HepG2 (cell line): ENCODE measurements around the gene CLDND2. TPM values are rescaled to one million over a fixed set of nuclear protein-coding genes. Genes with fewer than 3 reads are reported as not detected.

Source experiments
- ATAC-seq: fragments of 200-7000 bp; cut with Tn5 transposase; 3 replicates; pipeline ENCODE4 v1.9.1; 2020; ENCODE audit warnings: mild to moderate bottlenecking, moderate library complexity
- BruUV-seq: library from RNA; stranded (reverse); fragments of 400-500 nt; replicated peaks from 2 replicates; lab custom pipeline; 2021; lab: Mats Ljungman, UMichigan
- CTCF ChIA-PET: fragments of 300-600 bp; formaldehyde crosslinking; extraction: SDS; loops from one replicate; lab custom pipeline; 2021; ENCODE audit warnings: low total read pairs, inconsistent platforms, low intra/inter-chr PET ratio; lab: Yijun Ruan, JAX
- POLR2A ChIA-PET: fragments of 350-600 bp; sonication (Branson Sonifier 250); formaldehyde crosslinking; loops from one replicate; lab custom pipeline; 2020; ENCODE audit warnings: antibody characterized with exemption, inconsistent platforms; lab: Yijun Ruan, JAX
- DNase-seq: peaks from one replicate; pipeline ENCODE4 v3.0.0-alpha.2; 2015; ENCODE audit warnings: low spot score
- FAIRE-seq: peaks from 3 replicates; lab custom pipeline; 2011; peaks lifted over from hg19 to GRCh38; lab: Jason Lieb, UNC
- H2AFZ ChIP-seq: one replicate; pipeline ENCODE4 v1.6.1; 2011; ENCODE audit warnings: low read length, inconsistent platforms
- H3K27ac ChIP-seq: fragments of 300-600 bp; 3 replicates; pipeline ENCODE4 v1.8.0; 2011; ENCODE audit warnings: mixed run types, mild to moderate bottlenecking, mixed read lengths, low read length, inconsistent platforms; ENCODE audit not compliant: insufficient read depth; ENCODE audit errors: extremely low read length
- H3K27me3 ChIP-seq, 2 experiments: fragments of 200-600 bp in 1 of 2; 2 replicates in 1 of 2; 3 replicates in 1 of 2; pipeline versions ENCODE4 v1.6.0 to v1.8.0; 2011; ENCODE audit warnings: low read length in 2 of 2, mild to moderate bottlenecking in 2 of 2, moderate library complexity in 2 of 2, inconsistent platforms in 1 of 2; ENCODE audit not compliant: insufficient read depth in 2 of 2, control insufficient read depth in 1 of 2
- H3K36me3 ChIP-seq, 2 experiments: fragments of 200-600 bp in 1 of 2; replicated peaks in 1 of 2; 2 replicates in 1 of 2; 3 replicates in 1 of 2; pipeline versions ENCODE4 v1.5.1 to v1.8.0; 2011; ENCODE audit warnings: low read length in 2 of 2, inconsistent platforms in 1 of 2; ENCODE audit not compliant: insufficient read depth in 2 of 2, control insufficient read depth in 1 of 2
- H3K4me1 ChIP-seq: 2 replicates; pipeline ENCODE4 v1.5.1; 2012; ENCODE audit warnings: low read length, inconsistent platforms; ENCODE audit not compliant: insufficient read depth
- H3K4me2 ChIP-seq: 2 replicates; pipeline ENCODE4 v1.6.0; 2011; ENCODE audit warnings: low read depth, low read length, inconsistent platforms
- H3K4me3 ChIP-seq, 3 experiments: fragments of 200-600 bp in 1 of 3; sonication (generic), shearing (Covaris generic) in 1 of 3; replicated peaks in 1 of 3; 2 replicates each; pipeline ENCODE4 v1.5.1; 2011 to 2016; ENCODE audit warnings: low read length in 3 of 3, inconsistent platforms in 2 of 3, low read depth in 2 of 3, mild to moderate bottlenecking in 2 of 3, control low read depth in 1 of 3, mixed read lengths in 1 of 3; ENCODE audit not compliant: insufficient read depth in 1 of 3
- H3K79me2 ChIP-seq: one replicate; pipeline ENCODE4 v1.6.1; 2011; ENCODE audit warnings: low read length, inconsistent platforms; ENCODE audit not compliant: insufficient read depth
- H3K9ac ChIP-seq: 2 replicates; pipeline ENCODE4 v1.6.0; 2011; ENCODE audit warnings: mild to moderate bottlenecking, low read depth, low read length, inconsistent platforms; ENCODE audit not compliant: insufficient read depth
- H3K9me3 ChIP-seq: 2 replicates; pipeline ENCODE4 v1.5.1; 2012; ENCODE audit warnings: mild to moderate bottlenecking, low read length
- H4K20me1 ChIP-seq: 2 replicates; pipeline ENCODE4 v1.6.0; 2011; ENCODE audit warnings: inconsistent platforms, mild to moderate bottlenecking, low read length, moderate library complexity; ENCODE audit not compliant: insufficient read depth
- FOXO1 ChIP-seq: sonication (generic); formaldehyde crosslinking; IDR thresholded peaks from 2 replicates; pipeline ENCODE4 v1.4.0; 2020; ENCODE audit warnings: missing genetic modification reagents
- HHEX ChIP-seq: IDR thresholded peaks from 2 replicates; pipeline ENCODE4 v1.6.1; 2016; ENCODE audit warnings: control low read depth
- IRF9 ChIP-seq: sonication (generic); formaldehyde crosslinking; IDR thresholded peaks from 2 replicates; pipeline ENCODE4 v1.8.0; 2022; ENCODE audit warnings: missing genetic modification reagents, mild to moderate bottlenecking, borderline replicate concordance
- ISX ChIP-seq: sonication (generic); formaldehyde crosslinking; conservative IDR thresholded peaks from 2 replicates; pipeline ENCODE4 v1.5.0; 2020; ENCODE audit warnings: missing genetic modification reagents
- MYC ChIP-seq: sonication (generic); formaldehyde crosslinking; IDR thresholded peaks from 2 replicates; pipeline ENCODE4 v1.9.0; 2021; ENCODE audit warnings: missing genetic modification reagents, borderline replicate concordance
- NFAT5 ChIP-seq: sonication (generic); formaldehyde crosslinking; IDR thresholded peaks from 2 replicates; pipeline ENCODE4 v1.4.0; 2020; ENCODE audit warnings: missing genetic modification reagents
- SNAPC2 ChIP-seq: sonication (generic); formaldehyde crosslinking; IDR thresholded peaks from 2 replicates; pipeline ENCODE4 v1.8.1; 2022; ENCODE audit warnings: mild to moderate bottlenecking, missing genetic modification reagents
- TBP ChIP-seq: sonication (generic); formaldehyde crosslinking; IDR thresholded peaks from 2 replicates; pipeline ENCODE4 v1.5.0; 2020; ENCODE audit warnings: missing genetic modification reagents
- THAP9 ChIP-seq: sonication (generic); formaldehyde crosslinking; IDR thresholded peaks from 2 replicates; pipeline ENCODE4; 2020; ENCODE audit warnings: missing genetic modification reagents, mild to moderate bottlenecking, borderline replicate concordance
- ZC3H4 ChIP-seq: sonication (generic); formaldehyde crosslinking; IDR thresholded peaks from 2 replicates; pipeline ENCODE4 v1.4.0; 2020; ENCODE audit warnings: missing genetic modification reagents, borderline replicate concordance
- ZNF503 ChIP-seq: sonication (generic); formaldehyde crosslinking; IDR thresholded peaks from 2 replicates; pipeline ENCODE4 v1.4.0; 2020; ENCODE audit warnings: missing genetic modification reagents
- ZNF572 ChIP-seq: sonication (generic); formaldehyde crosslinking; IDR thresholded peaks from 2 replicates; pipeline ENCODE4 v1.5.1; 2020; ENCODE audit warnings: mild to moderate bottlenecking, missing genetic modification reagents
- ZNF768 ChIP-seq: sonication (generic); formaldehyde crosslinking; IDR thresholded peaks from 2 replicates; pipeline ENCODE4 v1.4.0; 2020; ENCODE audit warnings: missing genetic modification reagents
- whole genome bisulfite sequencing: methylation state at CpG from one replicate; pipeline ENCODE4 v1.1.6; 2017; ENCODE audit warnings: low lambda C conversion rate; 5-methylcytosine and 5-hydroxymethylcytosine counted together
- in situ Hi-C: cut with HindIII; loops from 2 replicates; pipeline ENCODE4 v1.10.0; 2017; ENCODE audit warnings: low pct_unique_long_range_greater_than_20kb; ENCODE audit not compliant: extremely low pct_ligation_motif_present
- intact Hi-C: fragments of 100-400 bp; cut with micrococcal nuclease; formaldehyde crosslinking; loops from one replicate; pipeline ENCODE4 v1.10.0; 2022; ENCODE audit not compliant: unreplicated experiment
- polyA plus RNA-seq, 8 experiments: library from polyadenylated mRNA; depleted of rRNA in 3 of 8; stranded (reverse) in 7 of 8; unstranded in 1 of 8; fragments of >200 nt; fragmentation: Illumina TruSeq in 4 of 8; extraction: Trizol in 4 of 8; gene quantifications; 2 replicates each; pipeline versions ENCODE4 v1.2.1 to v1.2.3, GENCODE V29; 2011 to 2016; ENCODE audit warnings: low read depth in 4 of 8, missing spikeins in 1 of 8, mixed read lengths in 1 of 8; ENCODE audit not compliant: insufficient read depth in 1 of 8
- total RNA-seq, 5 experiments: library from RNA; depleted of rRNA; stranded (reverse); fragments of >200 nt; fragmentation: Illumina TruSeq; extraction: Trizol; gene quantifications; 2 replicates each; pipeline ENCODE4 v1.2.3, GENCODE V29; 2016; ENCODE audit warnings: low read depth in 1 of 5

Gene CLDND2
- total and polyA plus RNA-seq, 2 of the 13 experiments (the other 11 are each of a cell fraction or from before 2014, with no cell fraction given) = 0.84 to 1.8 TPM

- Histone ChIP-seq H3K4me2 (peak overlapping the region; percentile 73), H3K36me3 (no peaks in the 10 kb centered on the region), H3K27ac (no peak overlapping the region), H3K4me3 (peak overlapping the region in 1 of 3 experiments; percentile 62; a peak in 2 of 6 replicates), H3K9me3 (no peaks in the 10 kb centered on the region), H3K79me2 (no peaks in the 10 kb centered on the region), H2AFZ (no peak overlapping the region), H4K20me1 (no peaks in the 10 kb centered on the region), H3K9ac (no peak overlapping the region), H3K4me1 (peaks cover 46% of the 10 kb centered on the region), H3K27me3 (peaks cover 0 to 2% of the 10 kb centered on the region in 2 experiments; a peak in 1 of 5 replicates)
- ChIA-PET POLR2A (interaction anchor here (0.8 to 4.1 kb wide), 5 partner anchors 19 to 44 kb away, joined by 3 to 30 read pairs (median 9); partner anchors contain the start of gene ETFB), CTCF (no interaction called here)
- FAIRE-seq = no peak
- WGBS = 26% methylated on average over 11 of the region's 14 CpGs
- peak; percentile 38 for ATAC-seq
- DNase-seq = no peak
- intact Hi-C loops (no loop called here), in situ Hi-C loops (no loop called here)
- BruUV-seq = no TSS peak
- TF ChIP-seq ZNF768 (CRISPR knock-in tag) (0 out of 2 replicates have a peak, but pooled peaks have one; percentile 18), MYC (CRISPR knock-in tag) (no peak), ZNF503 (CRISPR knock-in tag) (no peak), ISX (CRISPR knock-in tag) (no peak), IRF9 (CRISPR knock-in tag) (no peak), THAP9 (CRISPR knock-in tag) (0 out of 2 replicates have a peak, but pooled peaks have one; percentile 9), ZNF572 (CRISPR knock-in tag) (0 out of 2 replicates have a peak, but pooled peaks have one; percentile 51), ZC3H4 (CRISPR knock-in tag) (no peak), SNAPC2 (CRISPR knock-in tag) (no peak), FOXO1 (CRISPR knock-in tag) (0 out of 2 replicates have a peak, but pooled peaks have one; percentile 26), NFAT5 (CRISPR knock-in tag) (no peak), TBP (CRISPR knock-in tag) (no peak), HHEX (no peak)
Measured at GRCh38 chr19:51386882-51387520, 18.2 kb upstream of the CLDND2 start.
